Measurements from ENCODE around the gene CLEC18B.
"Not testable (repeated sequence)": the region's sequence is repeated elsewhere in the genome, so short reads cannot be mapped to it uniquely, and the experiment has no call there.

CLEC18B gene

DNA sequence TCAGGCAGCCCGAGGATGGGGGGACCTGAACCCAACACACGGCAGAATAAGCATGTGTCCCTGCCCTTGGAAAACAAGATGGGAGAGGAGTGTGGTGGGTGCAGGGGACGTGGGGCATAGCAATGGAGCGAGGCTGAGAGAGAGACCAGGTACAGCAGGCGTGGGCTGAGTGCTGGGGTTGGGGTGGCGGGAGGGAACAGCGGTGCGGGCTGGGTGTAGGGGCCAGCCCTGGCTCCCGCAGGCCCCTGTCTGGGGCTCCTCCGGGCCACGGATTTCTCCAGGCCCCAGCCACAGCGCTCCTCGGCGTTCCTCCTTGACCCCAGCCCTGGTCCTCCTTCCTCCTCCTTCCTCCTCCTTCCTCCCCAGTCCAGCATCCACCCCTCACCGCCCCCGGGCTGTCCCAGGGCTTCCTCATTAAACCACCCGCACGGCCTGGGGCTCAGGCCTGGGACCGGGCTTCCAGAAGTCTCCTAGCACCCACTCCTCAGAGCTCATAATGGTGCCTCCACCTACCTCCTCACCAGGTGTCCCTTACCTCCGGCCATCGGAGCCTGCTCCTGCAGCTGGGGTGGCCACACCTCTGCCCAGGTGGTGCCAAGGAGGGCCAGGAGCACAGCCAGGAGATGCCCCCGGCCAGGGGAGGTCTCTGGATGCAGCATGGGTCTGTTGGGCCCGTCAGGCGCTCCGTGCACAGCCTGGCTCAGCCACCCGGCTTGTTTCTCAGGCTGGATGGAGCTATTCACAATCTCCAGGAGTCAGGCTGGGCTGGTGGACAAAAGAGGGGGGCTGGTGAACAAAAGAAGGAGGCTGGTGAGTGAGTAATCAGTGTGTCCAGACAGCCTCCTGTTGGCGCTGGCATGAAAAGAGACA, at the start of gene CLEC18B:
CLEC18B (minus strand) TSS at position 867 of the 870 bp plus-strand sequence; CDS start at position 659, 208 bp downstream.
- not testable (repeated sequence) for DNase-seq

DNA sequence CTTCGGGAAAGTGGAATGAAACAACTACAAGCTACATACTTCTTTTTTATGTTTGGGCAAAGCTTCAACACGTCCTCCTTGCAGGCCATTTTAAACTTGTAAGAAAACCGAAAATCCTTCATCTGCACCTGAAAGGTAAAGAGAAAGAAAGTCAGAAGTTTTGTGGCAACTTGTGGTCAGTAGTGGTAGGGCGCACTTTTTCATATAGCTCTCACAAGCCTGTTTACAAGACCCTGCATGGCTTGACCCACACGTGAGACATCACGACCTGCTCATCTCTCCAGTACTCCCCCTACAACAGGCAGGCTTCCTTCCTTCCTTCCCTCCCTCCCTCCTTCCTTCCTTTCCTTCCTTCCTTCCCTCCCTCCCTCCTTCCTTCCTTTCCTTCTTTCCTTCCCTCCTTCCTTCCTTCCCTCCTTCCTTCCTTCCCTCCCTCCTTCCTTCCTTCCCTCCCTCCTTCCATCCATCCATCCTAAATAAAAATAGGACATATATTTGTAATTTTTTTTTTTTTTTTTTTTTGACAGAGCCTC, 48.7 kb upstream of the CLEC18B start:
- DNase-seq: no peak

DNA sequence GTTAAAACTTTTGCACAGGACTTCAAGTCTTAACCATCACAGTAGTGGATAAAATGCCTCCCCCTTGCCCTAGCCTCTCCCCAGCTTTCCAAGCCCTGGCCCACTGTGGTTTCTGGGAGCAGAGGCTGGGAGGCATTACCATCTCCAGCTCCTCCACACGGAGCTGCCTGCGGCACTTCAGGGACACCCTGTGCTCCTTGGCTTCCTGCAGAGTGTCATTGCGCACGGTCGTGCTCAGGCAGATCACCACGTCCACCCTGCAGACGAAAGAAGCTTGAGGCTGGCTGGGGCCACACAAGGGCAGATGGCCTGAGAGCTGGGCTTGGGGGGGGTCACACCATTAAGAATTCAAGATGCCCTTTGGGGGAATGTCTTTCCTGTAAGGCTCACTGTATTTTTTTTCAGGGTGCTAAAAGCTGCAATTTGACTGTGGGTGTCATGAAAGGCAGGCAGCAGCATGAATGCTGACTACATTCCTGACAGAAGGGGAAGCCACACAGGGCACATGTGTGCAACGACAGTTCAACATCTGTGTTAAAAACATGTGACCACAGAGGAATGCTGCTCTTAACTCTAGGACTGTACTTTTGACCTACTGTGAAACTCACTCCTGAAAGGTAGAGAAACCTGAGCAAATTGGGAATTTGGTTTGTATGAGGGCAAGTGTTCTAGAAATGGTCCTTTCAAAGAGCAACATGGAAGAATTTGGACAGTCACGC, 47.7 kb upstream of the CLEC18B start:
- no peak for DNase-seq

DNA sequence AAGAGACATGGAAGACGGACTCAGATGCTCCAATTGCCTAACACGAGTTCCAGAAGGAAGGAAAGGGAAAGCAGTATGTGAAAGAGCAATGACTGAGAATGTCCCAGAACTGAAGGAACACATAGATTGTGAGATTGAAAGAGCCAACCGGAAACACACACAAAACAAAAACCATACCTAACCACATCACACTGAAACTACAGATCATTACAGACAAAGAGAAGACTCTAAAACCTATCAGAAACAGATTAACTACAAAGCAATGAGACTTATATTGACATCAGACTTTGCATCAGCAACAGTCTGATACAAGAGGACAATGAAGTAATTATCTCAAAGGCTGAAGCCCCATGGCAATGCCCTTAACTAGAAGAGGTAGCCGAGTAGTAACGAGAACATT, 45.6 kb upstream of the CLEC18B start:
- no peak for DNase-seq

DNA sequence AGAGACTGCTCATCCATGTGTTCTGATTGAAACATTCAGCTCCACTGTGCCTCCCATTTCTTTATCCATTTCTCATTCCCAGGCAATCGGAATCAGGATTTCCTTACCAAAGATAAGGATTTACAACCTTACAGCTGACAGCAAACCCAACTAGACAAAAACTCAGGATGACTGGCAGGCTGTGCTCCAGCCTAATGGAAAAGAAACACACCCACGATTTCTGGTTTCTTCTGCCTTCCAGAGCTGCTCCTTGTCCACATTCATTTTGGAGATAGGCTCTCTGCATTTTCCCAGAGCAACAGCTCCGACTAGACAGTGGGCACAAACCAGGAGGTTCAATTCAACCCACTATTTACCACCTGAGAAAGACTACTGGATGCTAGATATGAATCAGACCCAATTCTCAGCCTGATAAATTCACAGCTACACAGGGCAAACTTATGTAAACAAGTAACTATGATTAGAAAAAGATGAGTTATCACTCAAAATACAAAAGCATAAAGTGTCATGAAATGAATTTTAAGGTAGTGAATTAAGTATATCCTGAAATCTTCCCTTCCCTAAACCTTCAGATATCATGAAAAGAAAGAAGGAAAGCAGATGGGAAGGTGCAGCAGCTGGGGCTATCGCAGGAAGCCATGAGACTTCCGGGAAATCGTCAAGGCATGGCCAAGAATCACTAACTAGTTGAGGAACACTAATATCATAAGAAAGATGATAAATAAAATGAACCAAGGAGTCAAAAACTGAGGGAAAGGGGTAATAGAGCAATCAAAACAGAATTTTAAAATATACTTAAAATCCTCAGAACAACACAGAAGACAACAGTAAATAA, 44.8 kb upstream of the CLEC18B start:
- no peak for DNase-seq

DNA sequence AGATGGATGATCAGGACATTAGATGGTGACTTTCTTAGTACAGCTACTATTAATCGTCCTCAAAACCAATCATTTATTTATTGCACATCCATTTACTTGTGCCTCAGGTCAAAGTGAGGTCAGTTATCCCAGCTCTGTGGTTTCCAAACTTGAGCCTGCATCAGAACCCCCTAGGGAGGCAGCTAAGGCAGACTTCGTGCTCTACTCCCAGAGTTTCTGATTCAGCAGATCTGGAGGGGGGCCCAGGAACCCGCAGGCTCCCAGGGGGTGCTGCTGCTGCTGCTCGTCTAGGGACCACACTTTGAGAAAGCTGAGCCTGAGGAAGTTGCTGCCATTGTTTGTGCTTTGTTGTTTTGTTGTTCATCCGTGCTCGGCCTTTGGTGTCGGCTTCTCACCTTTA, 44.0 kb upstream of the CLEC18B start:
- DNase-seq: no peak

DNA sequence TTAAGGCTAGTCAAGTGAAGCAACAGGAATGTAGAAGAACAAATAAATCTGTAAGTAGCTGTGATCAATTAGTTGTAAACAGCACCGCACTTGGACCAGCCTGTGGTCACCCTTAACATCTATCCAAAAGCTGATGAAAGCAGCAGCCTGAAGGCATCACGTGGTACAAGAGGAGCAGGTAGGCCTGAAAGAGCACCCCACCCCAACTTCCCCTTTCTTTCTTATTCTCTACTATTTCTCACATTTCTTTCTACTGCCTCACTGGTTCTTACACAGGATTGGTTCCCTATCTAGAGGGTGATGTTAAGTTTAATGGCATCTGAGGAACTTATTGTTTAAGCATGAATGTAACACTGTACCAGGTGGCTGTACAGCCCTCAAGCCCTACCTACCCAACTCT, 42.6 kb upstream of the CLEC18B start:
- DNase-seq: no peak

DNA sequence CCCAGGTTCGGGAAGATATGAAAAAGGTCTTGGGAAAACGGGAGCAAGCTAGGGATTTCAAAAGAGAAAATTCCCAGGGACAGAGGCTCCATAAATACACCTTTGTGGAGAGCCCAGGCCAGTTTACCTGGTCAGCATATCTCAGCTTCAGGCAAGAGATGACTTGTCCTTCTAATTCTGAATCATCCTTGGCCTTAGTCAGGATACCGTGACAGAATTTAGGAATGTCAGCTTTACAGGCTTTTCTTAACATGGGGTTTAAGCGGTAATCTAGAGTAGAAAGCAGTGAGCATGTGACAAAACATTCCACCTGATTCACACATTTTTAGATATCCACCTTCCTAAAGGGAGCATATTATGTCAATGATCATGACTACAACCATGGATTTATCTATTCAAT, 41.1 kb upstream of the CLEC18B start:
- DNase-seq: no peak

DNA sequence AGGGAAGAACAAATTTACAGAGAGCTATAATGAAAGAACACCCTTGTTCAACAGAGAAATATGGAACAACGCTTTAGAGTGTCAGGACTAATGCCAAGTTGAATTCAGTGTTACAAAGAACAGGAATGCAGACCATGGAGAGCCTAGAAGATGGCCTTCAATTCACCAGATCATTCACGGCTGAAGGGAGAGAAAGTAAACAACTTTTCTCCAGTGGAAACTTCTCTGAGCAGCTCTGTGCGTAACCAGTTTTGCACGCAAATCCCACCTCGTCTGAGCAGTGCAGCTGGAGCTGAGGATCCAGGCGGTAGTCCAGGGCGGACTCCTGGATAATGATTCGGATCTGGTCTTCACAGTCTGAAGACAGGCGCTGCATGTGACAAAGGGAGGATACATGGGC, 40.5 kb upstream of the CLEC18B start:
- DNase-seq: no peak

DNA sequence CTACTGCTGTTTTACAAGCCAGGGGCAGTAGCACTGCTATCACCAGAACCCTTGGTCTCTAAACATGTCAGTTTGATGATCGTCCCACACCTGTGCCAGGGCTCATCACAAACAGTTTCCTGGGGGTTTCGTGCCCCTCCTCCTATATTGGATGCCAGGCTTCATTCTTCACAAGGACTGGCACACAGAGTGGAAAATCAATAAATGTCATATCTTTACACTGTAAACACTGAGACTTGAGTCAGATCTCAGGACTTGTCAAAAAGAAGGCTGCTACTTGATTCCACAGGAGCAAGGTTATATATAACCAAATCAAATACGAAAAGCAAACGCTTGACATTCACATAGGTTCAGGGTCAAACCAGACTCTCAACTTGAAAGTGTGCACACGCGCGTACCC, 39.3 kb upstream of the CLEC18B start:
- no peak for DNase-seq

DNA sequence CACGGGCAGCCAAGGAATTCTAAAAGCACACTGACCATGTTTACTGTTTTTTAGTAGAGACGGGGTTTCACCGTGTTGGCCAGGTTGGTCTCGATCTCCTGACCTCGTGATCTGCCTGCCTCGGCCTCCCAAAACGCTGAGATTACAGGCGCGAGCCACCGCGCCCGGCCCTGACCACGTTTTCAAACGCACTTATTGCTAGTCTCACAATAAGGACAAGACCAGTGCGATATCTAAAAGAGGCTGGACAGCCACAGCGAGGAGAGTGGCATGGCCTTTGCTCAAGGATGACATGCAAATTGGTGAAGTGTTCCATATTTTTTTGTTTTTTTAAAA, 35.0 kb upstream of the CLEC18B start:
- no peak for DNase-seq

DNA sequence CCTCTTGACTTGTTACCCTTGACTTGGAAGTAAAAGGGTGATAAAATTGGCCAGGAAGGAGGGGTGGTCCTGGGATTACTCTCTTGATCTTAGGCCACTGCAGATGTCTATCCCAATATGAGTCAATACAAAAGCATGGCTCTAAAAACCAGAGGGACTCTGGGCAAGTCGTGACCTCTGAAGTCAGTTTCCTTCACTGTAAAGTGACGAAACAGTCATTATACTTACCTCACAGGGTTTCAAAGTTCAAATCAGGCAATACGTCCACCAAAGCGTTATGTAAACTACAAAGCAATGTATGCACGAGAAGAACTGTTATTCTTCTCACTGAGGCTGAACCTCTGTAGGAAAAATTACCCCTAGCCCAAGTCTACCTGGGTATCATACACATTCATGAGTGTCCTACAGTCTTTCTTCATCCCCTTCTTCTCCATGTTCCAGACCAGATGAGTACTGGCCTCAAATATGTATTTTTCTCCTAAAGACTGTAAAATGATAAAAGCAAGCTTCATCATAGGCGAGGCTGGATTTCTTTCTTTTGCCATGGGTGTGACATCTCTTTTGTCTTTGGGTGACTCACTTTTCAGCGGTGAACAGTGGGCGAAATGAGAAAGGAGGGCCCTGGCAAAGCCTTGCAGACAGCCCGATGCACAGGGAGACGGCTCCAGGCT, 34.5 kb upstream of the CLEC18B start:
- no peak for DNase-seq

DNA sequence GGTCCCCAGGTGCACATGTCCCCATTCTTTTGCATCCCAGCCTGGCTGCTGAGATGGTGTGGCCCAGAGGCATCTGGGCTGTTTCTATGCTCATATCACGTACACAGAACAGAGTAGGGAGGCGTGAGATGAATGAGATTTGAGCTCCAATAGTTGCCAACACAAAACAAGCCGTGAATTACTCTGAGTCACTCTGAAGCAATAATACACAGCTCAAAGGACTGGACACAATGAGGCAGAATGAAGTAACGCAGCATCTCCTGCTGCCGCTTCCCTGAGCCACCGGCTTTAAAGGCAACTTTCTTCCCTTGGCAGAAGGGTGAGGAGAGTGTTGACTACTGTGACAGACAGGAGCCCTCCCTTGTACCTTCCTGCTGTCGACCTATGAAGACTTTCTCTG, 33.9 kb upstream of the CLEC18B start:
- DNase-seq: no peak

DNA sequence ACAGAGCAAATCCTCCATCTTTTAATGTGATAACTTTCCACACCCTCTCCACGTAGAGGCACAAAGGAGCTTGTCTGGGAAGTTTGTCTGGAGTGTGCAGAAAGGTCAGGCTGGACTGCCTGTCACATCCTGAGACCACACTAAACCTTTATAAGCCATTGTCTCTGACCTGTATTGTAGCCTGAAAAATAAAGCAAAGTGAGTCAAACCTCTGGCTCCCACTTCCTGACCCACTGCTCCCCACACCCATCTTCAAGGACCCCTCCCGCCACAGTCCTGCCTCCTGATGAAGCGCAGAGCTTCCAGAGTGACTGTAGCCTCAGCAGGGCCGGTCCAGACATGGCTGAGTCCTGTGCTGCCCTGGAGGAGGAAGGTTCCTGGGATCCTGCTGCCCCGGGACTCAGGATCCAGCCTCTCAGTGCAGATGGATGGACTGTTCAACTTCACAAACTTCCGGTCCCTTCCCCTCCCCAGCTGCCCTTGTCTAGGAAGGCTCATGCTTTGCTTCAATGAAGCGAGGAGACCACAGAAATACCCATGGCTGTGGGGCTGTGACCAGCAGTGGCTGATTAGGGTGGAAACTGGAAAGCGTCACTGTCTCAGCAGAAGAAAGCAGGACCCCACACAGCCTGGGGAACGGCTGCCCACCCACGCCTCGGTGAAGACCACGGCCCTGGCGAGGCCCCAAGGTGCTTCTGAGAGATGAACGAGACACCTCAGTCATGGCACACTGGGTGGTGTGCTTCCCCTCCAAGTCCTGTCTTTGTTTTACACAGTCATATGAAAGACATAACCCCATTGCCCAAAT, 30.9 kb upstream of the CLEC18B start:
- DNase-seq: no peak

DNA sequence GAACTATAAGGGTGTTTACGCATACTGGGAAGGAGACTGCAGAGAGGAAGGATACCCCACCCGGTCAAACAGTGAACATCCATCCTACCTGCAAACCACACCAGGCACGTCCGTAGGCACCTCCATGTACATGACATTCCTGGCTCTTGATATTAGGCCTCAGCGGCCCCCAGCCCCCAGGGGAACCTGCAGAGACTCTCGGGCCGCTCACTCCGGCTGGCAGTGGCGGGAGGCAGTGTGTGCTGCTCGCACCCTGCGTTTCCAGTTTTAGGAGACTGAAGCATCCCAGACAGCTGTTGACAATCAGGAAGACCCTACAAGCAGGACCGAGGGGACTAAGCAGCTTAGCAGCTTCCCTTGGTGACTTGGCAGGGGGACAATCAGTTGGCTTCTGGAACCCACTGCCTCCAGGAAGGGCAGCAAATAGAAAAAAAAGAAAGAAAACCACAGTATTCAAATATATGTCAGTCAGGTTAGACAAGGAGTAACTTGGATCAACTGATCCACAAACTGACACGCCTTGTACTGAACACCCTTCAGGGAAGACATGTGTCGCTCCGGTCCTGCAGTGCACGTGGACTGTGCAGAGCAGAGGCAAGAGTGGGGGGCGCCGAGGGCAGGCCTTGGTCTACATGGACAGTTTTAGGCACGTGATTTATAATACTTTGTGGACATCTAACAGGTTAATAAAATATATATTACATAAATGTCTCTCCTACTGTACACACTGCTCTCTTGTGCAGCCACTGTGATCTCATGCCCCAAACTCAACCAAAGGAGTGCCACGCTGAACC, 29.9 kb upstream of the CLEC18B start:
- DNase-seq: no peak

DNA sequence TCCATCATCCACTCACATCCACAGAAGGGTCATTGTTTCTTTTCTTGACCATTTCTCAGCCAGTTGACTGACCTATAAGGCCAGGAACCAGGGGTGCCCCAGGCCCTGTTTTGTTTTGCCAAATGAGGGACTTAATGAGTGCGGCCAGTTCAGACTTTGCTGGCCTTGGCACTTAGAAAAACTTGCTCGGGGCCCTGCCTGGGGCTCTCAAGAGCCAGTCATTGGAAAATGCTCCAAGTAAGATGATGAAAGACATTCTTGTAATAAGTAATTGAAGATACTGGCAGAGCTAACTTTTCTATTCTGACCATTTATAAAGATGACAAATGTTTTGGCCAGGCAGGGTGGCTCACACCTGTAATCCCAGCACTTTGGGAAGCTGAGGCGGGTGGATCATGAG, 29.0 kb upstream of the CLEC18B start:
- DNase-seq: no peak

DNA sequence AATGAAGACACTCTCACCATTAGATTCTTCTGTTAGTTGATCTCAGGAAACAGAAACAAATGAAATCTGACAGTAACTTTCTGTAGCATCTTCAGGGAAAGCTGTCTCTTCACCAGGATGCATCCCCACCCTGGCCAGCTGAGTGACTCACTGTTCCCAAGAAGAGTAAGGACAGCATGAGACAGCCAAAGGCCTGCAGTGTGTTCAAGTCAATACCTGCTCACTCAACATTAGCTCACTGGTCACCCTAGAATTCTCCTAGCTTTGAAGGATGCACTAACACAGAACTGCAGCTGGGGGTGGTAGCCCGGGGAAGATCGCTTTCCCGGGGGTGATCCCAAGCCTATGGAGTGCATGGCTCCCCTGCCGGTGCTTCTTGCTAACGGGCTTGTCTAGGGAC, 28.2 kb upstream of the CLEC18B start:
- no peak for DNase-seq

DNA sequence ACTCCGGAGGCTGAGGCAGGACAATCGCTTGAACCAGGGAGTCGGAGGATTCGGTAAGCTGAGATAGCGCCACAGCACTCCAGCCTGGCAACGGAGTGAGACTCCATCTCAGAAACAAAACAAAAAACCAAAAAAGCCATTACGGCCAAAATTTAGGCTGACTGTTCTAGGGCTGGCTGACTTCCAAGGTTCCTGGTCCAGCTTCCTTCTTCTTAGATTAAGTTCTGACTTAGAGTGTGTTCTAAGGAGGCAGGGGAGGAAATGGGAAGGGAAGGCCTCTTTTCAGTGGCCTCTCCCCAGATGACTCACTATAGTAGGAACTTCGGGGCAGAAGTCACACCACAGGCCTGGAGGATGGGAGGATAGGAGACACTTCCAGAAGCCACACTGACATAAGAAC, 27.7 kb upstream of the CLEC18B start:
- no peak for DNase-seq

DNA sequence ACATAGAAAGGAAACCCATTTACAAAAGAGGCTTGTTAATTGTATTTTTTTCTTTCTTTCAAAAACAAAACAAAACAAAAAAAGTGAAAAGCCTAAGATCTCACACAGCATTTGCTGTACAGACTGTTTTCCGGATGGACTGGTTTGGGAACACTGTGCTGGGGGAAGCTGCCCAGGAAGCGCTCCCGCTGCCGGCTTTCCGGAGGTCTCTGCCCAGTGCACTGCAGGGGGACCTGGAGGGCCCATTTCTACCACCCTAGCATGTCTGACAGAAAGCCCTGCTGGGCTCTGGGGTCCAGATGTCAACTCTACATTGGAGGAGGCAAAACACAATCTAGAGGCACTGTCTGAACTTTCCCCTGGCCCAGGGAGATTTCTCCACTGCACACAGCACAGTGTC, 26.3 kb upstream of the CLEC18B start:
- no peak for DNase-seq

DNA sequence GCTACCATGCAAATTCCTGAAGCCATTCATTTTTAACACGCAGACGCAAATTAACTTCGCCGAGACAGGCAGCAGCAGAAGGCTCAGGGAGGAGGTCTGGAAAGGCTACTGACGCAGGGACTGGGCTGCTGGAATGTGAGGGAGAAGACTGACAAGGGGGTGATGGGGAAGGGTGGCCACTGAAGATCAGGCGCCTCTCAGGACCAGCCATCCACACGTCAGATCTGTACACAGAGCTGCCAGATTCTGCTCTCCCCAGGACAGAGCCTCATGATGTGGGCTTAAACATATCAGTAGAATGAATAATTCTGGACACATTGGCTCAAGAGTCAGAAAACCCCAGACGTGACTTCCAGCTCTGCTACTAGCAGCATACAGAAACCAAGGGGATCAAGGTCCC, 25.6 kb upstream of the CLEC18B start:
- DNase-seq: no peak
